ENCODE data around the gene PIP4K2A.

PIP4K2A gene

GRCh38 chr10:22638863-22639262 lies 75.5 kb downstream of the PIP4K2A start:
- DNase-seq (ENCODE audit: low read depth, low spot score) = no peak

- DNase-seq (ENCODE audit: low read depth, low spot score) = no peak
Observed at GRCh38 chr10:22637491-22637890, 76.9 kb downstream of the PIP4K2A start.

DNA sequence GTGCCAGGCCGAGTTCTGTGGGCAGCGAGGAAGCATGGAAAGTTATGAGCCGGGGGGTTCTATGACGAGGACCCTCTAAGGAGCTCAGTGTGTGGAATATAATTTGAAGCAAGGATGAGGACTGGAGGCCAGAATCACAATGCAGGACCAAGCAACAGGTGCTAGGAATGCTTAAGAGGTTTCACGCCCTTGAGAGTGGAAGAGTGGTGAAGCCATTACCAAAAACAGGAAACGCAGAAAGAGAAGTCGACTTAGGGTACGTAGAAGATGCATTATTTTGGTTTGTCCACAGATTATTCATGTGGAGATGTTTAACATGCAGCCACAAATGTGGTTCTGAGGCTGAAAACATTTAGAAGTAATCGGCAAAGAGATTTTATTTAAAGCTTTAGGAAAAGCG lies 78.7 kb downstream of the PIP4K2A start:
- DNase-seq (ENCODE audit: low read depth, low spot score) = no peak

DNA sequence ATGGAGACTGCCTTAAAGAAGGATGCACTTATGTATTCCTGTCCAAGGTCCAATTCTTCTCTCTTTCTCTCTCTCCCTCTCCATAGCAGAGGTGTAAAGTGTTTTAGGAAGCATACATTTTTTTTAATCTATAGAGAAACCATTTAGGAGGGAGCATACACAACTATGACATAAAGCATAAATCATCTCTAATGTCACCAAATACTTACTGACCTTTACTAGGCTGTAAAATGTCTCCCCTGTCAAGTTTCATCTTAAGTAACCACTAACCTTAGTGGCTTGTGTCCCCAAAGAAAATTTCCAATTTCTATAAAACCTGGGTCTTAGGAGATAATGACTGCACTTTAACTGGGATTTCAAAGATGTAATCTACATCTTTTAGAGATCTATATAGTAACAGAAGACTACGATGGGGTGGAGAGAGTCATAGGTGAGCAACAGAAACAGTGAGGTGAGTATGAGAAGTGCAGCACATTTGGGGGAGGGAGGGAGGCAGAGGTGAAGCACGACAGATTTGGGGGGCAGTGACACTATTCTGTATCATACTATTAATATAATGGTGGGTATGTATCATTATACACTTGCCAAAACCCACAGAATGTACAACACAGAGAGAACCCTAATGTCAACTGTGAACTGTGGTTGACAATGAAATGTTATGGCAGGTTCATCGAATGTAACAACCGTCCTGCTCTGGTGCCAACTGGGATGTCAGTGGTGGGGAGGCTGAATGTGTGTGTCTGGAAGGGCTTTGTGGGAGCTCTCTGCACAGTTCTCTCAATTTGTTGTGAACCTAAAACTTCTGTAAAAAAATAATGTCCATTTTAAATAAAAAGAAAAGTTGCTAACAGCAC lies 79.5 kb downstream of the PIP4K2A start:
- no peak for DNase-seq (ENCODE audit: low read depth, low spot score)

GRCh38 chr10:22634093-22634492 lies 80.3 kb downstream of the PIP4K2A start:
- DNase-seq (ENCODE audit: low read depth, low spot score) = no peak

DNA sequence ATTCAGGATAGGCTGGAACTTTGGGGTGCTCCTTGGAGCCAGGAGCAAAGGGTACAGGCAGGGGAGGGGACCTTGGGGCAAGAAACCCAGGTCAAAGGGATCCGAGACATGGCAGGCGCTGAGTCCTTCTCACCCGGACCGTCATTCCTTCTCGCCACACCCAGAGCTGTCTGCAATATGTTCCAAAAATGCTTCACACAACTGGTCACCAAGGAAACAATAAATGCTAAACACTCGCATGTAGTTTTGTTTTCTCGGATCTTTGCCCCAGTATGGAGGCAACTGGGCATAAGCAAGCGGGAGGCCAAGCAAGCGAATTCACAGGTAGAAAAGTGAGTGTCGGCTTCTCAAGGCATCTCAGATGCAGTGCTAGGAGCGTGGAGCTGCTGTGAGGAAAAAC lies 80.8 kb downstream of the PIP4K2A start:
- DNase-seq (ENCODE audit: low read depth, low spot score) = no peak

GRCh38 chr10:22633106-22633505 lies 81.3 kb downstream of the PIP4K2A start:
- DNase-seq (ENCODE audit: low read depth, low spot score) = no peak

DNA sequence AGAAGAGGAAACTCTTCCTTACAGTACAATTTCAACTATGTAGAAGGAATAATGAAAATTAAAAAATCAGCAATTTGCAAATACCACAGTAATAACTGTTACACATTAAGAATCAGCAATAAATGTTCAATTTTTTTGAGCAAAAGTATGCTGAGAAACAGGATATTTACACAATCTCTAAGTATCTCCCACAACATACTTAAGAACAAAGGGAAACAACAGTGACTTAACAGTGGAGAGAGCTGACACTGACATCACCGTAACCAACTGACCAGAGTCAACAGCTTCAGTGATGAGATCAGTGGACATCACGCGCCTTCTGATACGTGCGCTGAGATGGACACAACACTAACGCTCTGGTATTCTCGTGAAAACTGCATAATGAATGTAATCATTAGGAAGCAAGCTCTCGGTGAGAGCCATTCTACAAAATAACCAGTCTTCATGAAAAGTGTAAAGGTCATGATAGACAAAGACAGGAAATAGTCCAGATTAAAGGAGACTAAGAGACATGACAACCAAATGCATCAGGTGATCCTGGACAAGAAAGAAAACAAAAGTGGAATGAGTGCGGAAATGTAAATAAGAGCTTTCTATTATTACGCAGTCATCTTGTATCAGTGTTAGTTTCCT lies 82.6 kb downstream of the PIP4K2A start:
- DNase-seq (ENCODE audit: low read depth, low spot score) = no peak

GRCh38 chr10:22631185-22631584 lies 83.2 kb downstream of the PIP4K2A start:
- DNase-seq (ENCODE audit: low read depth, low spot score) = no peak

DNA sequence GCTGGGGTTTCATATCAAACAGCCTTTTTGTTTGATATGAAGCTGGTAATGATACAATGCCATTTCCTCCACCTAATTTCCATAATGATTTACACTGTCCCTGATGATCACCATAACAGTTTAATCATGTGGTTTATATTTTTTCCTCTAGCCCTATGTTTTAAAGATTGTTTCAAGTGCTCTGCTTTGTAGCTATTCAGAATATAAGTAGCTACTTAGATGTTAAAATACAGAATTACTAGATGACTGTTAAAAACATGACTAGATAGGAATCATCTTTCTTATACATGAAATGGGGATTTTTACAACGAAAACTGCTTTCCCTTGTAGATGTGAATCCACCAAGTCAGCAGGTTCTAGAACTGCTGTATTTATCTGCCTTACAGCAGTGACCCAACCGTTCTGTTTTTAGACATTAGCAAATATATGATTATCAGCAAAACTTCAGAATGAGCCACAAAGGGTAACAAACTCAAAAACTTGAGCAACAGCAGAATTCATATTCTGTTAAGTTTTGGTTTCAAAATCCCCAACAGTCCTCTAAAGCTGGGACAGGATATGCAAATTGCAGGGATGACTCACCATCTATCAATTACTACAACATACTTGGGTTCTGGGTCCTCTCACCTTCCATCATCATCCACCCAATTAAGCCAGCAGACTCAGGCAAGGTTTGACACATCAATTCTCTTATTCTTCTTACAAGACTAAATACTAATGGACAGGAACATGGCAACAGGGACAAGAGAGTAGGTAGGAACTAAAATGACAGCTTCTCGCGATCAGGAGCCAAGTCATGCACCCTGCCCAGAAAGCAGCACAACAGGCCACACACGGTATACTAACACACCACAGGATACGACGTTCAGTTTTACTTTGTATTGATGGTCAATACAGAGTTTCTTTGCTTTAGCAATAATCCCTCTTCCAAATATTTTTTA lies 83.9 kb downstream of the PIP4K2A start:
- DNase-seq (ENCODE audit: low read depth, low spot score) = no peak

- no peak for DNase-seq (ENCODE audit: low read depth, low spot score)
Observed at GRCh38 chr10:22629852-22630233, 84.5 kb downstream of the PIP4K2A start.

- DNase-seq (ENCODE audit: low read depth, low spot score) = no peak
Observed at GRCh38 chr10:22629126-22629525, 85.3 kb downstream of the PIP4K2A start.

GRCh38 chr10:22628309-22628708 lies 86.1 kb downstream of the PIP4K2A start:
- DNase-seq (ENCODE audit: low read depth, low spot score) = no peak

DNA sequence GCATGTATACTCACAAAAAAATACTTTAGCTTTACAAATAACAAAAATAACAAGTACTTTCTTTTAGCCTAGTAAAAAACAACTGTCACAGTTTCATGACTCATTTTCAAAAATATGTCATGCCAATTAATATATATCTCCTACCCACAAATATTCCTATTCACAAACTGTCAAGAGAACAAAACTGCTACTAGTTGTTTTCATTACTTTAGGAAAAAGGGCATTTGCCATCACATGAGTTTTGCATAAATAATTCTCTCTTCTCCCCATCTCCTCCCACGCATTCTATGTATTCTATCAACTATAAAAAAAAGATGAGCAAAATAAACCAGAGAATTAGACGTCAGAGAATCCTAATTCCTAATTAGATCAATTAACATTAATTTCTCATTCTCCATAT lies 87.6 kb downstream of the PIP4K2A start:
- no peak for DNase-seq (ENCODE audit: low read depth, low spot score)

DNA sequence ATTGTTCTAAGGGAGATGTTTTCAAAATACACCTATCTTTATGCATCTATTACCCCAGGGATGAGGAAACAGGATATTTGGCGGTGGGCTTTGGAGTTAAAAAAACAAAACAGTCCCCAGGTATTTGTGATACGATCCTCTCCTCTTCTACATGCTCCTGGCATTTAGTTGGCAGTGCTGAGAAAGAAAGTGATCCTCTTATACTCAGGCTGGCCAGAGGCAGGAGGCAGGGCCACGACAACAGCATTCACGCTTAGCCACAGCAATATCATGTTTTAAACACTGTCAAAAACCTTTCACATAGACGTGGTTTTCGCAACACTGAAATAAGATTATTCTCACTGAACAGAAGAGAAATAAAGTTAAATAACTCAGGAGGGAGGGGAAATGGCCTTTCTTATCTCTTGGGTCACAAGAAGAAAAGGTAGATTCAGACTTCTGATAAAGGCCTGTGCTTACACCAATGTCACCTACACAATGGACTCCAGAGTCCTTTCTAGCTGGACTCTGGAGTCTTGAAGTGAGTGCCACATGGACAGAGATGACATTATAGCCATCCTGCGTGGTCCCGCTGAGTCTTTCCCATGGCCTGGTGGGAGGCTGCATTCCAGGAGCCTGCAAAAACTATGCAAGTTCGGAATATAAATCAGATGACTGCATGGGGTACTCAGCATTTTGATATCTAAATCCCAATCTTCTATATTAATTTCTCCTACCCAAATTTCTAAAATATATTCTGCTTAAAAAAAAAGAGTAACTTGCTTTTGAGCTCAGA lies 88.7 kb downstream of the PIP4K2A start:
- no peak for DNase-seq (ENCODE audit: low read depth, low spot score)

GRCh38 chr10:22624287-22624738 lies 90.1 kb downstream of the PIP4K2A start:
- no peak for DNase-seq (ENCODE audit: low read depth, low spot score)

- no peak for DNase-seq (ENCODE audit: low read depth, low spot score)
Observed at GRCh38 chr10:22623633-22624253, 90.6 kb downstream of the PIP4K2A start.

- DNase-seq (ENCODE audit: low read depth, low spot score) = no peak
Observed at GRCh38 chr10:22622242-22622806, 92.1 kb downstream of the PIP4K2A start.

- DNase-seq (ENCODE audit: low read depth, low spot score) = no peak
Observed at GRCh38 chr10:22621726-22622125, 92.7 kb downstream of the PIP4K2A start.

GRCh38 chr10:22620929-22621328 lies 93.4 kb downstream of the PIP4K2A start:
- DNase-seq (ENCODE audit: low read depth, low spot score) = no peak

All from activated naive CD8-positive, alpha-beta T cell treated with anti-CD3 and anti-CD28 coated beads, Interleukin-2, amount 50 U/mL, for 16 hours (primary cell).